SK-N-SH treated with all-trans-retinoic acid at 6 μM for 48 hours (cell line): ENCODE data around the gene NSG1.

Experiments used
- ESRRG ChIP-seq: fragments of 250-450 bp; sonication (Bioruptor Pico); IDR thresholded peaks from 2 replicates; pipeline ENCODE4 v1.6.1; 2021; ENCODE audit warnings: mild to moderate bottlenecking
- GLIS3 ChIP-seq: fragments of 250-450 bp; sonication (Bioruptor Pico); IDR thresholded peaks from 2 replicates; pipeline ENCODE4 v1.5.0; 2020; ENCODE audit warnings: mild to moderate bottlenecking, moderate library complexity
- ISL1 ChIP-seq: fragments of 250-450 bp; sonication (Bioruptor Pico); IDR thresholded peaks from 2 replicates; pipeline ENCODE4 v2.1.2; 2022; ENCODE audit warnings: mild to moderate bottlenecking, moderate library complexity
- OSR1 ChIP-seq: fragments of 250-450 bp; sonication (Bioruptor Pico); IDR thresholded peaks from 2 replicates; pipeline ENCODE4 v1.8.0; 2022; ENCODE audit warnings: moderate library complexity, mild to moderate bottlenecking, inconsistent platforms
- RARB ChIP-seq: fragments of 250-450 bp; sonication (Bioruptor Pico); IDR thresholded peaks from 2 replicates; pipeline ENCODE4 v1.8.0; 2021; ENCODE audit warnings: mild to moderate bottlenecking, moderate library complexity
- TOX ChIP-seq: fragments of 250-450 bp; sonication (Bioruptor Pico); IDR thresholded peaks from 2 replicates; pipeline ENCODE4 v1.8.0; 2021; ENCODE audit warnings: mild to moderate bottlenecking, moderate library complexity, borderline replicate concordance
- ZC3H10 ChIP-seq: fragments of 250-450 bp; sonication (Bioruptor Pico); IDR thresholded peaks from 2 replicates; pipeline ENCODE4 v1.5.1; 2021; ENCODE audit warnings: mild to moderate bottlenecking, moderate library complexity
- ZFP3 ChIP-seq: fragments of 250-450 bp; sonication (Bioruptor Pico); IDR thresholded peaks from 2 replicates; pipeline ENCODE4 v1.5.0; 2020; ENCODE audit warnings: mild to moderate bottlenecking, moderate library complexity
- ZFP30 ChIP-seq: fragments of 450-650 bp; formaldehyde crosslinking; IDR thresholded peaks from 2 replicates; pipeline ENCODE4 v1.5.0; 2022; ENCODE audit warnings: mild to moderate bottlenecking, moderate library complexity
- ZNF565 ChIP-seq: fragments of 450-650 bp; formaldehyde crosslinking; conservative IDR thresholded peaks from 2 replicates; pipeline ENCODE4 v1.5.0; 2020; ENCODE audit warnings: low read depth, mild to moderate bottlenecking, moderate library complexity
- TF ChIP-seq, protein P1 (sequence below): fragments of 250-450 bp; sonication (Bioruptor Pico); IDR thresholded peaks from 2 replicates; pipeline ENCODE4 v1.8.0; 2020; ENCODE audit warnings: mild to moderate bottlenecking, moderate library complexity, borderline replicate concordance
- TF ChIP-seq, protein P2 (sequence below): fragments of 250-450 bp; sonication (Bioruptor Pico); IDR thresholded peaks from 2 replicates; pipeline ENCODE4 v1.8.0; 2021; ENCODE audit warnings: low read depth, mild to moderate bottlenecking, moderate library complexity, borderline replicate concordance

DNA sequence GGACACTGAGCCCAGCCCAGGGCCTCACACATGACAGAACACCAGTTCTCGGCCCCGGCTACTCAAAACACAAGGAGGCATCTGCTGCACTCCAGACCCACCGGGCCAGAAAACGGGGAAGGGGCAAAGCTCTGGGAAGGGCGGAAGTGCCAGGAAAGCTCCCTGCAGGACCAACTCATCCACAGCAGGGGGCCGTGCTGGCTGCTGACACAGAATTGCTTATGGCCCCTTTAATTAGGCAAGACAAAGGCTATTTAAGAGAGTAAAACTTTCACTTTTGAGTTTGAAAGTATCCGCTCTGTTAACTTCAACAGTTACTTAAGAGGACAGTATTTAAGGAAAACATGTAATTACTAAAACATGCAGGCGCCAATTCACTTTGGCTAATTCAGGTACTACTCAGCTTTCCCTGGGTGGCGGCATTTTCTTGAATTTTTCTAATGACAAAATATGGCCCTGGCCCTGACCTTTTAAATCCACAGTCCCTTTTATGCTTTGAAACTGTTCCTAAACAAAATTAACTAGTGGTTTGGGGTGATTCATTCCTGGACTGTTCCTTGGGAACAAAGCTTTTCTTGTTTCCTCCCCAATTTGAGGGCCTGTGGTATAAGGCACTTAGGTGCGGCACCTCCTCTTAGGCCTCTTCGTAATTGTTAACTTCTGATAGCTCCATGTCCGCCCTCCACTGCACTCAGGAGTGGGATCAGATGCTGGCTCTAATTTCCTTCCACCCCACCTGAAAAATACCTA lies 40.4 kb downstream of the NSG1 start:
- TF ChIP-seq OSR1 (CRISPR knock-in tag) (no peak), RARB (no peak), ZFP30 (CRISPR knock-in tag) (no peak), ISL1 (CRISPR knock-in tag) (no peak), ZNF565 (CRISPR knock-in tag) (no peak), ESRRG (CRISPR knock-in tag) (no peak), ZFP3 (CRISPR knock-in tag) (no peak), ZC3H10 (CRISPR knock-in tag) (no peak), TOX (CRISPR knock-in tag) (no peak), GLIS3 (CRISPR knock-in tag) (no peak)
- TF ChIP-seq, protein P1, sequence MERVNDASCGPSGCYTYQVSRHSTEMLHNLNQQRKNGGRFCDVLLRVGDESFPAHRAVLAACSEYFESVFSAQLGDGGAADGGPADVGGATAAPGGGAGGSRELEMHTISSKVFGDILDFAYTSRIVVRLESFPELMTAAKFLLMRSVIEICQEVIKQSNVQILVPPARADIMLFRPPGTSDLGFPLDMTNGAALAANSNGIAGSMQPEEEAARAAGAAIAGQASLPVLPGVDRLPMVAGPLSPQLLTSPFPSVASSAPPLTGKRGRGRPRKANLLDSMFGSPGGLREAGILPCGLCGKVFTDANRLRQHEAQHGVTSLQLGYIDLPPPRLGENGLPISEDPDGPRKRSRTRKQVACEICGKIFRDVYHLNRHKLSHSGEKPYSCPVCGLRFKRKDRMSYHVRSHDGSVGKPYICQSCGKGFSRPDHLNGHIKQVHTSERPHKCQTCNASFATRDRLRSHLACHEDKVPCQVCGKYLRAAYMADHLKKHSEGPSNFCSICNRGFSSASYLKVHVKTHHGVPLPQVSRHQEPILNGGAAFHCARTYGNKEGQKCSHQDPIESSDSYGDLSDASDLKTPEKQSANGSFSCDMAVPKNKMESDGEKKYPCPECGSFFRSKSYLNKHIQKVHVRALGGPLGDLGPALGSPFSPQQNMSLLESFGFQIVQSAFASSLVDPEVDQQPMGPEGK (CRISPR knock-in tag) = no peak
- TF ChIP-seq, protein P2, sequence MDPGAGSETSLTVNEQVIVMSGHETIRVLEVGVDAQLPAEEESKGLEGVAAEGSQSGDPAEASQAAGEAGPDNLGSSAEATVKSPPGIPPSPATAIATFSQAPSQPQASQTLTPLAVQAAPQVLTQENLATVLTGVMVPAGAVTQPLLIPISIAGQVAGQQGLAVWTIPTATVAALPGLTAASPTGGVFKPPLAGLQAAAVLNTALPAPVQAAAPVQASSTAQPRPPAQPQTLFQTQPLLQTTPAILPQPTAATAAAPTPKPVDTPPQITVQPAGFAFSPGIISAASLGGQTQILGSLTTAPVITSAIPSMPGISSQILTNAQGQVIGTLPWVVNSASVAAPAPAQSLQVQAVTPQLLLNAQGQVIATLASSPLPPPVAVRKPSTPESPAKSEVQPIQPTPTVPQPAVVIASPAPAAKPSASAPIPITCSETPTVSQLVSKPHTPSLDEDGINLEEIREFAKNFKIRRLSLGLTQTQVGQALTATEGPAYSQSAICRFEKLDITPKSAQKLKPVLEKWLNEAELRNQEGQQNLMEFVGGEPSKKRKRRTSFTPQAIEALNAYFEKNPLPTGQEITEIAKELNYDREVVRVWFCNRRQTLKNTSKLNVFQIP (CRISPR knock-in tag) = no peak
